ENCODE data around the gene DROSHA.

DNA sequence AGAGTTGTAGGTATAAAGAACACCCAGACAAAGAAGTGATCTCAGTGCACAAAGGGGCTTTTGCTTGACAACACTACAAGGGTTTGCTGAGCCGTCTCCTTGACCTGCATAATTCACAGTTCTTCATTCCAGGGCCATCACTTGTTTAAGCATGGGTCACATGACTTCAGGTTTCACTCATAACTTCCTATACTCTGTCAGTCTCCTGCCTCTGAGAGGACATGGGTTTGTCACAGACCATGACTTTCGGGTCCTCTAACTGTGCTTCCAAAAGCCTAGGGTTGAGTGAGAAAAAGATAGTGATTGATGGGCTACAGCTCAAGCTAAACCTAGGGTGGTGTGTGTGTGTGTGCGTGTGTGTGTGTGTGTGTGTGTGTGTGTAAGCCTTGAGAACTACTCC lies 172.1 kb downstream of the DROSHA start:
- TF ChIP-seq POLR2A (IDR thresholded peaks at IDR 0.05; ENCODE audit: low read depth, low read length) (no peak), MXI1 (IDR thresholded peaks at IDR 0.05; ENCODE audit: borderline replicate concordance, low read depth, low read length) (no peak), BHLHE40 (IDR thresholded peaks at IDR 0.05; ENCODE audit: low read depth, low read length) (no peak), RFX5 (IDR thresholded peaks at IDR 0.05; ENCODE audit: low read depth, low read length) (no peak), CEBPB (IDR thresholded peaks at IDR 0.05; ENCODE audit: low read depth, low read length) (no peak)
- TF ChIP-seq, protein P1, sequence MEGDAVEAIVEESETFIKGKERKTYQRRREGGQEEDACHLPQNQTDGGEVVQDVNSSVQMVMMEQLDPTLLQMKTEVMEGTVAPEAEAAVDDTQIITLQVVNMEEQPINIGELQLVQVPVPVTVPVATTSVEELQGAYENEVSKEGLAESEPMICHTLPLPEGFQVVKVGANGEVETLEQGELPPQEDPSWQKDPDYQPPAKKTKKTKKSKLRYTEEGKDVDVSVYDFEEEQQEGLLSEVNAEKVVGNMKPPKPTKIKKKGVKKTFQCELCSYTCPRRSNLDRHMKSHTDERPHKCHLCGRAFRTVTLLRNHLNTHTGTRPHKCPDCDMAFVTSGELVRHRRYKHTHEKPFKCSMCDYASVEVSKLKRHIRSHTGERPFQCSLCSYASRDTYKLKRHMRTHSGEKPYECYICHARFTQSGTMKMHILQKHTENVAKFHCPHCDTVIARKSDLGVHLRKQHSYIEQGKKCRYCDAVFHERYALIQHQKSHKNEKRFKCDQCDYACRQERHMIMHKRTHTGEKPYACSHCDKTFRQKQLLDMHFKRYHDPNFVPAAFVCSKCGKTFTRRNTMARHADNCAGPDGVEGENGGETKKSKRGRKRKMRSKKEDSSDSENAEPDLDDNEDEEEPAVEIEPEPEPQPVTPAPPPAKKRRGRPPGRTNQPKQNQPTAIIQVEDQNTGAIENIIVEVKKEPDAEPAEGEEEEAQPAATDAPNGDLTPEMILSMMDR (conservative IDR thresholded peaks at IDR 0.05; ENCODE audit: low read depth, low read length): no peak
- TF ChIP-seq, protein P2, sequence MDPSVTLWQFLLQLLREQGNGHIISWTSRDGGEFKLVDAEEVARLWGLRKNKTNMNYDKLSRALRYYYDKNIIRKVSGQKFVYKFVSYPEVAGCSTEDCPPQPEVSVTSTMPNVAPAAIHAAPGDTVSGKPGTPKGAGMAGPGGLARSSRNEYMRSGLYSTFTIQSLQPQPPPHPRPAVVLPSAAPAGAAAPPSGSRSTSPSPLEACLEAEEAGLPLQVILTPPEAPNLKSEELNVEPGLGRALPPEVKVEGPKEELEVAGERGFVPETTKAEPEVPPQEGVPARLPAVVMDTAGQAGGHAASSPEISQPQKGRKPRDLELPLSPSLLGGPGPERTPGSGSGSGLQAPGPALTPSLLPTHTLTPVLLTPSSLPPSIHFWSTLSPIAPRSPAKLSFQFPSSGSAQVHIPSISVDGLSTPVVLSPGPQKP (IDR thresholded peaks at IDR 0.05; ENCODE audit: borderline replicate concordance, low read depth, low read length): no peak
